Gastroesophageal sphincter (tissue), 3 donors: ENCODE measurements around the gene PCDH9.

ENCODE experiments used
- CTCF ChIP-seq, 4 experiments: fragments of 200-600 bp in 2 of 4; fragments of 450-650 bp in 2 of 4; sonication (generic) in 1 of 4; IDR thresholded peaks; one replicate each; pipeline ENCODE4 v1.5.1; 2017 to 2019; ENCODE audit warnings: antibody characterized with exemption in 4 of 4, mild to moderate bottlenecking in 2 of 4, moderate library complexity in 2 of 4
- POLR2A ChIP-seq, 2 donors: fragments of 450-650 bp; IDR thresholded peaks; one replicate each; pipeline ENCODE4 v1.6.1; 2017; ENCODE audit warnings: antibody characterized with exemption in 2 of 2, mild to moderate bottlenecking in 2 of 2, moderate library complexity in 1 of 2
- POLR2AphosphoS5 ChIP-seq: sonication (generic); formaldehyde crosslinking; IDR thresholded peaks from one replicate; pipeline ENCODE4 v1.6.1; 2017; ENCODE audit warnings: antibody characterized with exemption

- TF ChIP-seq CTCF (IDR thresholded peaks at IDR 0.05) (no peak), POLR2A (IDR thresholded peaks at IDR 0.05) (no peak), POLR2AphosphoS5 (no peak)
Observed at GRCh38 chr13:66430269-66430668, 799.9 kb downstream of the PCDH9 start.
